ENCODE results near the gene UPF1. TPM values are rescaled to one million over a fixed set of nuclear protein-coding genes. Genes with fewer than 3 reads are reported as not detected.
"Not testable (repeated sequence)": the region's sequence is repeated elsewhere in the genome, so short reads cannot be mapped to it uniquely, and the experiment has no call there.

Gene UPF1
- polyA plus RNA-seq, 2 of the 4 experiments (the other 2 are of a cell fraction) = 19.2 to 28.6 TPM

DNA sequence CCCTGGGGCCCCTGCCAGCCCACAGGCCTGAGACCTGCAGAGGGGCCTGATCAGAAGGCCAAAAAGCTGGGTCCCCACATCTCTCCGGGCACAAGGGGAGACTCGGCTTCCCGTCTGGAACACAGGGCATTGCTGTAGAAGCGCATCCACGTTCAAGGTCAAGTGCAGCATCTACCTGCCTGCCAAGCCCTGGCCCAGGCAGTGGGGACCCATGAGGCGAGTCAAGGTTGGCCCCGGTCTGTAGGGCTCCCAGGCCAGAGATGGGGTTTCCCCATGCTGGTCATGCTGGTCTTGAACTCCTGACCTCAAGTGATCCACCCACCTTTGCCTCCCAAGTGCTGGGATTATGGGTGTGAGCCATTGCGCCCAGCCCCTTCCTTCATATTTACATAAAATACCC lies 27.1 kb upstream of the UPF1 start:
- ATAC-seq = no peak

GRCh38 chr19:18807861-18808331 lies 23.9 kb upstream of the UPF1 start:
- Histone ChIP-seq H3K9me3 (no peaks in the 10 kb centered on the region), H3K4me3 (no peak overlapping the region), H3K27ac (no peak overlapping the region; a peak in 1 of 6 replicates), H3K4me1 (no peaks in the 10 kb centered on the region), H3K4me2 (no peak overlapping the region)
- no peak for TF ChIP-seq ZSCAN20 (CRISPR knock-in tag; IDR thresholded peaks at IDR 0.05)
- TF ChIP-seq FOSL2 (IDR thresholded peaks at IDR 0.05) = no peak
- no peak for TF ChIP-seq FOSL2 (CRISPR knock-in tag; IDR thresholded peaks at IDR 0.05)
- no peak for TF ChIP-seq ESRRA (IDR thresholded peaks at IDR 0.05; ENCODE audit: borderline replicate concordance, low read length)
- TF ChIP-seq BCL3 (IDR thresholded peaks at IDR 0.05) = no peak
- no peak for TF ChIP-seq BHLHE40 (IDR thresholded peaks at IDR 0.05; ENCODE audit: low read depth, low read length)
- TF ChIP-seq TFCP2L1 (CRISPR knock-in tag; IDR thresholded peaks at IDR 0.05) = no peak
- CTCF ChIA-PET = interaction anchor here (0.6 kb wide), 1 partner anchor 49 kb away, joined by 3 read pairs; no protein-coding TSS in a partner anchor
- FAIRE-seq = no peak
- no peak for ATAC-seq
- 81% methylated on average over 14 of the region's 19 CpGs for WGBS (ENCODE audit: missing lambda C conversion rate)
- POLR2A ChIA-PET = no interaction called here
- DNase-seq (ENCODE audit: low read depth in 1 of 2, low spot score in 1 of 2) = no peak

More for the DNA sequence above, 27.1 kb upstream of the UPF1 start:
- Histone ChIP-seq H3K27ac (no peak overlapping the region), H3K4me2 (no peak overlapping the region), H3K4me3 (no peak overlapping the region), H3K9me3 (no peaks in the 10 kb centered on the region), H3K4me1 (no peaks in the 10 kb centered on the region)
- DNase-seq (ENCODE audit: low read depth in 1 of 2, low spot score in 1 of 2) (no peak), FAIRE-seq (no peak)
- ChIA-PET POLR2A (no interaction called here), CTCF (interaction anchor here (0.6 kb wide), 1 partner anchor 276 kb away, joined by 3 read pairs; no protein-coding TSS in a partner anchor)
- 81% methylated on average over 6 of the region's 8 CpGs for WGBS (ENCODE audit: missing lambda C conversion rate)
- no peak for TF ChIP-seq MAZ (IDR thresholded peaks at IDR 0.05; ENCODE audit: borderline replicate concordance, low read depth, low read length)

GRCh38 chr19:18809149-18809868 lies 22.4 kb upstream of the UPF1 start:
- Histone ChIP-seq H3K4me1 (no peaks in the 10 kb centered on the region), H3K4me3 (no peak overlapping the region), H3K27ac (no peak overlapping the region; a peak in 1 of 6 replicates), H3K9me3 (no peaks in the 10 kb centered on the region), H3K4me2 (peak overlapping the region; percentile 18; the same call in 1 of the 3 replicates)
- 49% methylated on average over 14 of the region's 14 CpGs for WGBS (ENCODE audit: missing lambda C conversion rate)
- POLR2A ChIA-PET = no interaction called here
- no peak for FAIRE-seq
- CTCF ChIA-PET = interaction anchor here (1.1 to 1.2 kb wide), 2 partner anchors 14 to 38 kb away, joined by 3 to 5 read pairs; no protein-coding TSS in a partner anchor
- TF ChIP-seq MAZ (IDR thresholded peaks at IDR 0.05; ENCODE audit: borderline replicate concordance, low read depth, low read length) (no peak), ZSCAN20 (CRISPR knock-in tag; IDR thresholded peaks at IDR 0.05) (no peak), HOXB5 (CRISPR knock-in tag; IDR thresholded peaks at IDR 0.05) (no peak), RFX5 (IDR thresholded peaks at IDR 0.05) (no peak), CEBPB (IDR thresholded peaks at IDR 0.05) (peak; percentile 63 to 68; a peak in 3 of 4 replicates)
- TF ChIP-seq, protein P1, sequence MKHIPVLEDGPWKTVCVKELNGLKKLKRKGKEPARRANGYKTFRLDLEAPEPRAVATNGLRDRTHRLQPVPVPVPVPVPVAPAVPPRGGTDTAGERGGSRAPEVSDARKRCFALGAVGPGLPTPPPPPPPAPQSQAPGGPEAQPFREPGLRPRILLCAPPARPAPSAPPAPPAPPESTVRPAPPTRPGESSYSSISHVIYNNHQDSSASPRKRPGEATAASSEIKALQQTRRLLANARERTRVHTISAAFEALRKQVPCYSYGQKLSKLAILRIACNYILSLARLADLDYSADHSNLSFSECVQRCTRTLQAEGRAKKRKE (CRISPR knock-in tag; IDR thresholded peaks at IDR 0.05; ENCODE audit: low read depth) = no peak
- no peak for DNase-seq (ENCODE audit: low read depth in 1 of 2, low spot score in 1 of 2)
- no peak for ATAC-seq

- H3K9me3 ChIP-seq; H3K4me1 ChIP-seq; H3K4me2 ChIP-seq; H3K27ac ChIP-seq; DNase-seq (ENCODE audit: low read depth in 1 of 2, low spot score in 1 of 2); H3K4me3 ChIP-seq; POLR2A ChIA-PET; ATAC-seq; FAIRE-seq: not testable (repeated sequence)
- 89% methylated on average over 5 of the region's 5 CpGs for WGBS (ENCODE audit: missing lambda C conversion rate)
- CTCF ChIA-PET = interaction anchor here (1.2 kb wide), 1 partner anchor 35 kb away, joined by 3 read pairs; no protein-coding TSS in a partner anchor
Measured at GRCh38 chr19:18811638-18812037, 20.1 kb upstream of the UPF1 start.

DNA sequence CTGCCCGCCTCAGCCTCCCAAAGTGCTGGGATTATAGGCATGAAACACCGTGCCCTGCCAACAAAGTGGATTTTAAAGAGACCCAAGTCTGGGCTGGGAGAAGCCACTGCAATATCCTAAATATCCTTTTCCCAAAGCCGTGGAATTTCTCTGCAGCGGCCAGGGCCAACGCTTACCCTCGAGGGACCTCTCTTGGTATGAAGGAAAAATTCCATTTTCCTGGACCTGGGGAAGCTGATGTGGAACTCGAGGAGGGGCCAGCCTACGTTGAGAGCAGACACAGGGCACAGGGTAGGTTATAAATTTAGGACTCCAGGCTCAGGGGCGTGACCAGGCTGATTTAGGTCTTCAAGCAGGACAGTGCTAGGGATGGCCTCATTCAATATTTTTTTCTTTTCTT lies 17.7 kb upstream of the UPF1 start:
- ChIA-PET POLR2A (no interaction called here), CTCF (no interaction called here)
- WGBS (ENCODE audit: missing lambda C conversion rate) = 59% methylated on average over 9 of the region's 9 CpGs
- no peak overlapping the region for H3K27ac ChIP-seq
- FAIRE-seq (no peak), ATAC-seq (no peak), DNase-seq (ENCODE audit: low read depth in 1 of 2, low spot score in 1 of 2) (no peak)
- no peak overlapping the region for H3K4me3 ChIP-seq
- no peaks in the 10 kb centered on the region for H3K4me1 ChIP-seq
- H3K9me3 ChIP-seq = no peaks in the 10 kb centered on the region
- no peak overlapping the region for H3K4me2 ChIP-seq
- TF ChIP-seq NFE2L2 (conservative IDR thresholded peaks at IDR 0.05; ENCODE audit: low read length) (no peak), HOXB13 (CRISPR knock-in tag; IDR thresholded peaks at IDR 0.05; ENCODE audit: low read depth) (no peak), BCL3 (IDR thresholded peaks at IDR 0.05) (no peak), ZSCAN20 (CRISPR knock-in tag; IDR thresholded peaks at IDR 0.05) (no peak), RARB (CRISPR knock-in tag; IDR thresholded peaks at IDR 0.05) (no peak), POLR2AphosphoS2 (conservative IDR thresholded peaks at IDR 0.05; ENCODE audit: low read length) (no peak), CBX8 (IDR thresholded peaks at IDR 0.05) (no peak), PHF8 (IDR thresholded peaks at IDR 0.05; ENCODE audit: borderline replicate concordance, low read depth) (no peak)
- TF ChIP-seq, protein P2, sequence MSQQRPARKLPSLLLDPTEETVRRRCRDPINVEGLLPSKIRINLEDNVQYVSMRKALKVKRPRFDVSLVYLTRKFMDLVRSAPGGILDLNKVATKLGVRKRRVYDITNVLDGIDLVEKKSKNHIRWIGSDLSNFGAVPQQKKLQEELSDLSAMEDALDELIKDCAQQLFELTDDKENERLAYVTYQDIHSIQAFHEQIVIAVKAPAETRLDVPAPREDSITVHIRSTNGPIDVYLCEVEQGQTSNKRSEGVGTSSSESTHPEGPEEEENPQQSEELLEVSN (IDR thresholded peaks at IDR 0.05; ENCODE audit: borderline replicate concordance, low read depth) = no peak
- TF ChIP-seq, protein P1 (CRISPR knock-in tag; IDR thresholded peaks at IDR 0.05; ENCODE audit: low read depth) = no peak

Data from A549 (cell line).